ENCODE data around the gene ADSL. TPM values are rescaled to one million over a fixed set of nuclear protein-coding genes. Genes with fewer than 3 reads are reported as not detected.

Gene ADSL
- total RNA-seq, 4 donors from 2014 or later: 81.0 to 101 (median 87.2) TPM

DNA sequence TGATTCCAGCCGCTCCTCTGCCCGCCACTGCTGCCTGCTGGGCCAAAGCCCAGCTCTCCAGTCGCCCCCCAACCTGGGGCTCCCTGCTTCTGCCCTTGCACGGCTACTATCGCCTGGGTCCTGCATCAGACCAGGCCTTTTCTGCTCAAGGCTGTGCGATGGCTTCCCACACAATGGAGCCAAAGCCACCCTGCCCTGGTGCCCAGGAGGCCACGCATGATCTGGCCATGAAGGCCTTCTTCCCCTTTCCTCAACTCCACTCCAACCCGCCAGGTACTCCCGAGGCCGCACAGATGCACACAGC, 69.9 kb downstream of the ADSL start:
- peak overlapping the region in 2 of 4 donors; percentile 32 to 52 for H3K27ac ChIP-seq
- whole genome bisulfite sequencing, 2 donors (ENCODE audit: low coverage in 1 of 2): 81 to 87% methylated on average over 5 to 9 of the region's 10 CpGs
- no peak overlapping the region for H3K4me3 ChIP-seq
- H3K9me3 ChIP-seq: no peaks in the 10 kb centered on the region
- TF ChIP-seq EP300 (IDR thresholded peaks at IDR 0.05): no peak
- no peak for TF ChIP-seq POLR2A (IDR thresholded peaks at IDR 0.05)
- TF ChIP-seq, protein P1, sequence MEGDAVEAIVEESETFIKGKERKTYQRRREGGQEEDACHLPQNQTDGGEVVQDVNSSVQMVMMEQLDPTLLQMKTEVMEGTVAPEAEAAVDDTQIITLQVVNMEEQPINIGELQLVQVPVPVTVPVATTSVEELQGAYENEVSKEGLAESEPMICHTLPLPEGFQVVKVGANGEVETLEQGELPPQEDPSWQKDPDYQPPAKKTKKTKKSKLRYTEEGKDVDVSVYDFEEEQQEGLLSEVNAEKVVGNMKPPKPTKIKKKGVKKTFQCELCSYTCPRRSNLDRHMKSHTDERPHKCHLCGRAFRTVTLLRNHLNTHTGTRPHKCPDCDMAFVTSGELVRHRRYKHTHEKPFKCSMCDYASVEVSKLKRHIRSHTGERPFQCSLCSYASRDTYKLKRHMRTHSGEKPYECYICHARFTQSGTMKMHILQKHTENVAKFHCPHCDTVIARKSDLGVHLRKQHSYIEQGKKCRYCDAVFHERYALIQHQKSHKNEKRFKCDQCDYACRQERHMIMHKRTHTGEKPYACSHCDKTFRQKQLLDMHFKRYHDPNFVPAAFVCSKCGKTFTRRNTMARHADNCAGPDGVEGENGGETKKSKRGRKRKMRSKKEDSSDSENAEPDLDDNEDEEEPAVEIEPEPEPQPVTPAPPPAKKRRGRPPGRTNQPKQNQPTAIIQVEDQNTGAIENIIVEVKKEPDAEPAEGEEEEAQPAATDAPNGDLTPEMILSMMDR (IDR thresholded peaks at IDR 0.05): no peak
- TF ChIP-seq POLR2AphosphoS5 (IDR thresholded peaks at IDR 0.05): no peak
- no peaks in the 10 kb centered on the region for H3K27me3 ChIP-seq
- H3K4me1 ChIP-seq: peaks cover 0 to 30% (median 5%) of the 10 kb centered on the region in 3 donors
- peaks cover 0 to 66% of the 10 kb centered on the region in 2 donors for H3K36me3 ChIP-seq
- no peak for ATAC-seq

DNA sequence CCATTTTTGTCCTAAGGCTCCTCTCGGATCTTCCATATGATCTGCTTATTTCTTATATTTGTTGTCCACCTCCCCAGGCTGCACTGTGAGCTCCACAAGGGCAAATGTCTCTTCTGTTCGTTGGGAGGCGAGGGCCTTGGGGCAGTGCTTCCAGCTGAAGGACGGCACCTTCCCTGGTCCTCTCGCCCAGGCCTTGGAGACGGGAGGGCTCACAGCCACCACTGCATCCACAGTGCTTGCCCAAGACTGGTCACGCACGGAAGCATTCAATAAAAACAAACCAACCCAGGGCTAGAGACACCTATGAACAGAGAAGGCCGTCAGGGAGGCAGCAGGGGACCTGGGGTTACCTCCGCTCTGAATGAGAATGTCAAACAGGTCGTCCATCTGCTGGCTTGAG, 70.3 kb downstream of the ADSL start:
- Histone ChIP-seq H3K9me3 (no peaks in the 10 kb centered on the region), H3K27ac (peak overlapping the region in 1 of 4 donors; percentile 52), H3K27me3 (no peaks in the 10 kb centered on the region), H3K36me3 (peaks cover 0 to 66% of the 10 kb centered on the region in 2 donors), H3K4me1 (peaks cover 0 to 30% (median 5%) of the 10 kb centered on the region in 3 donors), H3K4me3 (no peak overlapping the region)
- ATAC-seq: no peak
- TF ChIP-seq, protein P1 (IDR thresholded peaks at IDR 0.05): no peak
- no peak for TF ChIP-seq EP300 (IDR thresholded peaks at IDR 0.05)
- TF ChIP-seq POLR2AphosphoS5 (IDR thresholded peaks at IDR 0.05): no peak
- no peak for TF ChIP-seq POLR2A (IDR thresholded peaks at IDR 0.05)
- 75 to 90% methylated on average over 3 to 4 of the region's 11 CpGs for WGBS, 2 donors (ENCODE audit: low coverage in 1 of 2)

DNA sequence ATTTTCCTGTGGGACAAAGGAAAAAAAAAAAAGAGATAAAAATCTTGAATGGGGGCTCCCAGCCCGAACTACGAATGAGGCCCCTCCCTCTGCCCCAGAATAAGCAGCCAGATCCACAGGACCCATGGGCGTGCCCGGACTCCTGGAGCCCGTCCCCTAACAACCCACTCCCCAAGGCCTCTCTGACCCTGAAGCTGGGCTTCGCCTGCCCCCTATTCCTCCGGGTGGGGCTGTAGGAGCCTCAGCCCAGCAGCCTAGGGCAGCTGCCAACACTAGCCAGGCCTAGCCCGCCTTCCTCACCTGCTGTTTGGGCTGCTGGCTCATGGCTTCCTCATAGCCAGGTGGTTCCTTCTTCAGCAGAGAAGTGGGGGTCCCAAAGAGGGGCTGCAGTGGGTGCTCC, 70.7 kb downstream of the ADSL start:
- Histone ChIP-seq H3K27me3 (no peaks in the 10 kb centered on the region), H3K9me3 (no peaks in the 10 kb centered on the region), H3K27ac (no peak overlapping the region), H3K36me3 (peaks cover 0 to 66% of the 10 kb centered on the region in 2 donors), H3K4me1 (peaks cover 0 to 30% (median 5%) of the 10 kb centered on the region in 3 donors), H3K4me3 (no peak overlapping the region)
- TF ChIP-seq EP300 (IDR thresholded peaks at IDR 0.05) (no peak), POLR2AphosphoS5 (IDR thresholded peaks at IDR 0.05) (no peak), POLR2A (IDR thresholded peaks at IDR 0.05) (no peak)
- TF ChIP-seq, protein P1 (IDR thresholded peaks at IDR 0.05): no peak
- ATAC-seq: no peak
- 93 to 96% methylated on average over 5 of the region's 8 CpGs for WGBS, 2 donors (ENCODE audit: low coverage in 1 of 2)

DNA sequence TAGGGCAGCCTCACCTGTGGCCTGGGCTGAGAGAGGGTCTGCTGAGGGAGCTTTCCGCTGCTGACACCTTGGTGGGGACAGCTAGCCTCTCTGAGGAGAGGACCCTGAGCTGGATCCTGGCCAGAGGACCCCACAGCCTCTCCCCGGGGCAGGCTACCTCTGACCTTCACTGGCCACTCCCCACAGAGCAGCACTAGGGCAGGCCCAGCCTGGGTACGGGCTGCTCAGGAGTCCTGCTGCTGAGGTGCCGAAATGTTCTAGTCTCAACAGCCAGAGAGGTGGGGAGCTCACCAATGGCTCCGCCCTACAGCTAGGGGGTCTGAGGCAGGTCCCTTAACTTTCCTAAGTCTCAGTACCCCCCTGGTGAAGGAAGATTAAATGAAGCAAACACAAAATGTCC, 71.6 kb downstream of the ADSL start:
- Histone ChIP-seq H3K27me3 (no peaks in the 10 kb centered on the region), H3K9me3 (no peaks in the 10 kb centered on the region), H3K4me3 (no peak overlapping the region), H3K27ac (no peak overlapping the region), H3K36me3 (peaks cover 0 to 69% of the 10 kb centered on the region in 2 donors), H3K4me1 (peaks cover 0 to 30% (median 5%) of the 10 kb centered on the region in 3 donors)
- WGBS, 2 donors (ENCODE audit: low coverage in 1 of 2): no CpG with 5 or more reads among the region's 5 CpGs
- no peak for ATAC-seq
- TF ChIP-seq, protein P1 (IDR thresholded peaks at IDR 0.05): no peak

DNA sequence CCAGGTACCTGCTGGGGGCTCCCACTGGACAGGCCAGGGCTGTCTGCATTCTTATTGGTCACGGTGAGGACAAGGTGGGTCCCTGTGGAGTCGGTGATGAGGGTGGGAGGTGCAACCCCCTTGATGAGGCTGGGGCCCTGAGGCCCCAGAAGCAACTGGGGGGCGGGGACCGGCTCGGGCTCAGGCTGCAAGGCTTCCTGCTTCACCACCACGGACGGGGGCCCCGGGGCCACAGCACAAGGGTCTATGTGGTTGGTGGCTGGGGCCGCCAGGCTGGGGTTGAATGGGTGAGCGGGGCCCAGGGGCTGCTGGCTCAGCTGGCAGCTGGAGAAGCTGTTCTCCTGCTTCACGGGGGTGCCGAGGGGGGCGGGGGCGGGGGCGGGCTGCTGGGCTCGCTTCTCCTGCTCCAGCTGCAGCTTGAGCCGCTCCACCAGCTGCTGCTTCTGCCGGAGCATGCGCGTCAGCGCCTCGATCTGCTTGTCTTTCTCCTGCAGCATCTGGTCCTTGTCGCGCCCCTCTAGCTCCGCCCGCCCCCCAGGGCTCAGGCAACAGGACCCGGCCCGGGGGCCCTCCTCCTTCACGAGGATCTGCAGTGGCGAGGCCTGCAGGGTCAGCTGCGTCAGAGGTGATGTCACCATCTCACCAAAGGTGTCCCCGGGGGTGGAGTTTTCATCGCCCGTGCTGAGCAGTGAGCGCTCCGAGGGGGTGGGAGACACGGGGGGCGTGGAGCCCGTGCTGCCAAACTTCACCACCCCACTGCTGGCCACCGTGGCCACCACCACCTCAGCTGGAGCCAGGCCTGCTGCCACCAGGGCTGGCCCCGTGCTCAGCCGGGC, 72.3 kb downstream of the ADSL start:
- TF ChIP-seq POLR2A (IDR thresholded peaks at IDR 0.05) (no peak), POLR2AphosphoS5 (IDR thresholded peaks at IDR 0.05) (no peak), EP300 (IDR thresholded peaks at IDR 0.05) (no peak)
- TF ChIP-seq, protein P1 (IDR thresholded peaks at IDR 0.05): no peak
- Histone ChIP-seq H3K36me3 (peaks cover 0 to 76% of the 10 kb centered on the region in 2 donors), H3K27me3 (no peaks in the 10 kb centered on the region), H3K27ac (no peak overlapping the region), H3K9me3 (no peaks in the 10 kb centered on the region), H3K4me3 (no peak overlapping the region), H3K4me1 (peaks cover 0 to 30% (median 5%) of the 10 kb centered on the region in 3 donors)
- ATAC-seq: no peak
- no CpG with 5 or more reads among the region's 42 CpGs for whole genome bisulfite sequencing, 2 donors (ENCODE audit: low coverage in 1 of 2)
